ENCODE measurements around the gene VPS4A.

Gene VPS4A

GRCh38 chr16:69316595-69317034, 5.5 kb downstream of the VPS4A start:
- no peak for TF ChIP-seq ZNF274 (IDR thresholded peaks at IDR 0.05; ENCODE audit: low read depth, low read length)
- no peak overlapping the region for H3K4me3 ChIP-seq (ENCODE audit: low read length)

- TF ChIP-seq ZNF274 (IDR thresholded peaks at IDR 0.05; ENCODE audit: low read depth, low read length) = no peak
- H3K4me3 ChIP-seq (ENCODE audit: low read length) = no peak overlapping the region
Measured at GRCh38 chr16:69318177-69318910, 7.2 kb downstream of the VPS4A start.

GRCh38 chr16:69318911-69319289, 7.8 kb downstream of the VPS4A start:
- H3K4me3 ChIP-seq (ENCODE audit: low read length) = no peak overlapping the region
- TF ChIP-seq ZNF274 (IDR thresholded peaks at IDR 0.05; ENCODE audit: low read depth, low read length) = no peak

GRCh38 chr16:69319381-69319780, 8.2 kb downstream of the VPS4A start:
- no peak overlapping the region for H3K4me3 ChIP-seq (ENCODE audit: low read length)
- TF ChIP-seq ZNF274 (IDR thresholded peaks at IDR 0.05; ENCODE audit: low read depth, low read length) = no peak

DNA sequence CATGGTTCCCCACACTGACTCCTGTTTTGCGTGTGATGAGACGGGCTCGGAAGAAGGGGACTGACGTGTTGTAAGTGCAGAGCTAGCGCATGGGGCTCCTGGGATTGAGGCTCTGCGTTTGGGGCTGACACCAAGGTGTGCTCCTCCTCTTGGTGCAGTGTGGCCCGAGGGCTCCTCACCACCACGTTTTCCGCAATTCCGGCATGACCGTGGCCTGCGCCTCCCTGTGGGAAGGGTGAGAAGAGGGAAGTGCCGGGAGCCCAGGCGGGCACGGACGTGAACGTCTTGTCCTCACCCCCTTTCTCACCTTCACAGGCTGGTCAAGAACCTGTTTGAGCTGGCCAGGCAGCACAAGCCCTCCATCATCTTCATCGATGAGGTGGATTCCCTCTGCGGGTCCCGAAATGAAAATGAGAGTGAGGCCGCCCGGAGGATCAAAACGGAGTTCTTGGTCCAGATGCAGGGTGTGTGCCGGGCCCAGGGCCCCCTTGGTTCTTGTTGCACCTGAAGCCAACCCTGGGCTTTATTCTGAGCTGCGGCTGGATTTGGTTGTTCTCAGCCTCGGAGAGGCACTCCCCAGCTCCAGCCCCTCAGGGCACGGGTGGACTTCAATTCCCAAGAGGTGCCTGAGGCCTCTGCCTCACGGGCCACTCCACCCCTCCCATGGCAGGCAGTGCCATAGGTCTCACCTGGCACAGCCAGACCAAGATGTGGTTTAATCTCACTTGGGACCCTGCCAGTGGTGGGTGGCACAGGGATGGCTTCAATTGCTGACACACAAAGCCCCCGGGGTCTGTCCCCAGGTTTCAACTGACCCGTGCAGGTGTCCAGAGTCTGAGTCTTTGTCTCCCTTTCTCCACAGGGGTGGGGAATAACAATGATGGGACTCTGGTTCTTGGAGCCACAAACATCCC, 8.9 kb downstream of the VPS4A start:
- no peak for TF ChIP-seq ZNF274 (IDR thresholded peaks at IDR 0.05; ENCODE audit: low read depth, low read length)

DNA sequence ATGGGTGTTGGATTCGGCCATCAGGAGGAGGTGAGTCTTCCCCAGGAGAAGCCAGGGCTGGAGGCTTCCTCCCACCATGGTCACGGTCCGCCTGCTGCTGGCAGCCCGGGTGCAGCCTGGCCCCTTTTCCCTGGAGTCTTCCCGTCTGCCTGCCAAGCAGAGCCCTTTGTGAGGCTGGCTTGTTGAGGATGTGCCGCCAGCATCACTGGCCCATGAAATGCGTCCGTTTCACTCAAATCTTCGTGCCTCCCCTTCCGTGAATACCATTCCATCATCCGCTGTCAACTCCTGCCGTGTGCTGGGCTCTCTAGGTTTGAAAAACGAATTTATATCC, 9.6 kb downstream of the VPS4A start:
- H3K4me3 ChIP-seq (ENCODE audit: low read length) = no peak overlapping the region
- TF ChIP-seq ZNF274 (IDR thresholded peaks at IDR 0.05; ENCODE audit: low read depth, low read length) = no peak

More for the DNA sequence above, 8.9 kb downstream of the VPS4A start:
- H3K4me3 ChIP-seq (ENCODE audit: low read length) = no peak overlapping the region

- no peak overlapping the region for H3K4me3 ChIP-seq (ENCODE audit: low read length)
- no peak for TF ChIP-seq ZNF274 (IDR thresholded peaks at IDR 0.05; ENCODE audit: low read depth, low read length)
Measured at GRCh38 chr16:69321080-69321479, 9.9 kb downstream of the VPS4A start.

DNA sequence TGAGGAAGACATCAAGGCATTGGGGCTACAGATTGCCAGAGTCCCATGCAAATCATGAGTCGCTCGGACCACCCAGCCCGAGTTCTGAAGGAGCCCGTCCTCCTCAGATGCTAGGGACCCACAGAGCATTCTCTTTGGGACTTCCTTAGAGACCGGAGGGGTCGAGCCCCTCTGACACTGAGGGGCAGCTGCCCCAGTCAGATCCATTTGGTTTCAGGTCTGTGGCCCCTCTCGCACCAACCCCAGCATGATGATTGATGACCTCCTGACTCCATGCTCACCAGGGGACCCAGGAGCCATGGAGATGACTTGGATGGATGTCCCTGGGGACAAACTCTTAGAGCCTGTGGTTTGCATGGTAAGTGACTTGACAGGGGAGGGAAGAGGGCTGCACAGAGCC, 11.2 kb downstream of the VPS4A start:
- TF ChIP-seq ZNF274 (IDR thresholded peaks at IDR 0.05; ENCODE audit: low read depth, low read length) = no peak

DNA sequence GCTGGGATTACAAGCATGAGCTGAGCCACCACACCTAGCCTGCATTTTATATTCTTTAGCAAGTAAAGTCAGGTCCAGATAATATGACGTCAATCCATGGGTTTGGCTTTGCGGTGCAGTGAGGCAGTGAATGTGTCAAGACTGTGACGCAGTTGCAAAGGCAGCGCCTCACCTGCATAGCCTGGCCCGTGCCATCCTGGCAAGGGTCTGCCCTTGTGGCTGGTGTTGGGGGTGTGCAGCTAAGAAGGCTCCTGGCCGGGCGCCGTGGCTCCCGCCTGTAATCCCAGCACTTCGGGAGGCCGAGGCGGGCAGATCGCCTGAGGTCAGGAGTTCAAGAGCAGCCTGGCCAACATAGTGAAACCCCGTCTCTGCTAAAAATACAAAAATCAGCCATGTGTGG, 12.3 kb downstream of the VPS4A start:
- H3K4me3 ChIP-seq (ENCODE audit: low read length) = no peak overlapping the region

More for the DNA sequence above, 11.2 kb downstream of the VPS4A start:
- H3K4me3 ChIP-seq (ENCODE audit: low read length) = no peak overlapping the region

DNA sequence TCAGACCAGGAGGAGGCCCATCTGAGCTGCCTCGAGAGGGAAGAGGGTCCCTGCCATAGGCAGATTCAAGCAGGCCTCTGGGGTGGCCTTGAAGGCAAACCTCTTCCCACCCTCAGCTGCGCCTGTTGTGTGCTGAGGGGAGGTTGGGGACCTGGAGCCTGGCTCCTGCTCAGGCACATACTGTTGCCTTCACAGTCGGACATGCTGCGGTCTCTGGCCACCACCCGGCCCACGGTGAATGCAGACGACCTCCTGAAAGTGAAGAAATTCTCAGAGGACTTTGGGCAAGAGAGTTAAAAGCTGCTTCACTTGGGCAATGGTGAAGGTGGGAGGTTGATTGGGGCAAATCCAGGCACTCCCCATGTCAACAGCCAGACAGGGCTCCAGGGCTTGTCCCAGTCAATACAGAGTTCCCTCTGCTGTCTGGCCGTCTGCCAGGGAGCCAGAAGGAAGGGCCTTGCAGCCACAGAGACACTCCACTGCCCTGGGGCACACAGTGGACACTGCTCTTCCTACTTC, 12.9 kb downstream of the VPS4A start:
- no peak for TF ChIP-seq ZNF274 (IDR thresholded peaks at IDR 0.05; ENCODE audit: low read depth, low read length)
- H3K4me3 ChIP-seq (ENCODE audit: low read length) = no peak overlapping the region

More for the DNA sequence above, 12.3 kb downstream of the VPS4A start:
- TF ChIP-seq ZNF274 (IDR thresholded peaks at IDR 0.05; ENCODE audit: low read depth, low read length) = no peak

DNA sequence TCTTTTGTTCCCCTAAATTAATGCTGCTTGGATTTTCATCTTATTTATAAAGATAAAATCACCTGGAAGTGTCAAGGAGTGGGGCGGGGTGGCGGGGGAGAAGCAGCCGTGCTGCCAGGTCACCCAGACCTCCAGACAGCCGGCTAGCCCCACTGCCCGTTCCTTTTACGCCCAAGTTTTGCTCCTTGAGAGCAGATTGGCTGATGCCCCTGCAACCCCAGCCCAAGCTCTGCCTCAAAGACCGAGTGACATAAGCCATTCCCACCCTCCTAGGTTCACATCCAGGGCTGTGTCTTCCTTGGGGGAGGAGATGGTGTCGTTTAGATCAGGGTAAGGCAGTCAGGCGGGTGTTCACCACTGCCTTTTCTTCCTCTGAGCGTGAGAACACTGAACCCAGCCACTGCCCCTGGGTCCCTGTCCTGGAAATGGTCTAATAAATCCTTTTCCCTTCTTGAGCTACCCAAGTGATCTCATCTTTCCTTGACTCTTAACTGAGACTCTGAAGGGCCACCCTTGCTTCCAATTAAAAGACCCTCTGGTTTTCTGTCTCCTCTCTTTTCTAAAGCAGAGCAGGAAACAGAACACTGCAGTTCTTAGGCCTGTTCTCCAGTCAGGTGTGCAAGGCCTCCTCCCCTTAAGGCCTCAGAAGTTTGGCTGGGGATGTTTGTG, 13.6 kb downstream of the VPS4A start:
- TF ChIP-seq ZNF274 (IDR thresholded peaks at IDR 0.05; ENCODE audit: low read depth, low read length) = no peak
- no peak overlapping the region for H3K4me3 ChIP-seq (ENCODE audit: low read length)

DNA sequence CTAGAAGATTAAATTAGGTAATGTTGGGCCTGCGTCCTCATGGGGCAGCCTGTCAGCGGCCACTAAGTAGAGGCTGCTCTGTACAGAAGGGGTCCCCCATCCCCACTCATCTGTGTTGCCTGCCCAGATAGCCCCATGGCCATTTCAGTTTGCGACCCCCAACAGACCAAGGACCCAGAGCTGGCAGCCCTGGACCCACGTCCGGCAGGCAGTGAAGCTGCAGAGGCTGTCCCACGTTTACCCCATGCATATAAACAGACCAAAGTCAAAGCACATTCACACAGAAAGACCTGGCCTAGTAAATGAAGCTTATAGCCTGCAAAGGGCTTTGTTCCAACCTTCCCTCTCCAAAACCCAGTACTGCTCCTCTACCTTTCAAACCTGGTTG, 14.6 kb downstream of the VPS4A start:
- no peak overlapping the region for H3K4me3 ChIP-seq (ENCODE audit: low read length)

DNA sequence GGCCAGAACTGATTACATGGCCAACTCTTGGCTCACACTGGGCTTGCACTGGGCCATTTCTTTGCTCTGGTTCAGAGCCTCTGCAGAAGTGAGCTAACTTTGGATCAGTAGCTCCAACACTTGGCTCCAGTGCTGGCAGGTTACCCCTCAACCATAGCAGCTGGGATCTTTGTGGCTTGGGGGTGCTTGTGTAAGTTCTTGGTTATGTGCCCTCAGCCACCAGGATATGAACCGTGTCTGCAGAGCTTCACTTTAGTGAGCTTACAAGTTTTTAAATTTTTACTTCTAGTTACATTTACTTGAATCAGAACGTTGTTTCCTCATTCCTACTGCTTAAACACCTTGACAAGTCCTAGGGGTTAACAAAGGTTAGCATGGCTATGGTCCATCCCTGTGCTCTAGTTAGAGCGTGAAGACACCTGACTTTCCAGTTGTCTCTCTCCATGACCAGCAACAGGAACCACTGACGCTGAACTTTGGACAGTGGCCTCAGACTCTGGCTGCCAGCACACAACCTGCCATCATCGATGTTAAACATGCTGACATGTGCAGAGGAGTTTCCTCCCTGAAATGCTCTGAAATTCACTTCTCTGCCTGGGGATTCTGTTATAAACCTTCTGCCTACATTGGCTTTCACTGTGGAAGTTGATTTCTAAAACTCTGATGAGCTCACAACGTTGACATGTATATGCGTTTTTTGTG, 15.2 kb downstream of the VPS4A start:
- H3K4me3 ChIP-seq (ENCODE audit: low read length) = no peak overlapping the region

More for the DNA sequence above, 14.6 kb downstream of the VPS4A start:
- no peak for TF ChIP-seq ZNF274 (IDR thresholded peaks at IDR 0.05; ENCODE audit: low read depth, low read length)

More for the DNA sequence above, 15.2 kb downstream of the VPS4A start:
- TF ChIP-seq ZNF274 (IDR thresholded peaks at IDR 0.05; ENCODE audit: low read depth, low read length) = no peak
